Transverse colon (tissue), 4 donors: ENCODE results near the gene HOXA2. TPM values are rescaled to one million over a fixed set of nuclear protein-coding genes. Genes with fewer than 3 reads are reported as not detected.

Experiments used
- DNase-seq: peaks from one replicate; pipeline ENCODE4 v3.0.0-alpha.2; 2019
- H3K27ac ChIP-seq, 4 donors: fragments of 200-600 bp; sonication (generic); 2 replicates each; pipeline ENCODE4 v1.5.1; 2016 to 2018; ENCODE audit warnings: inconsistent platforms in 4 of 4
- H3K27me3 ChIP-seq: fragments of 200-600 bp; sonication (generic); 2 replicates; pipeline ENCODE4 v1.5.1; 2017; ENCODE audit warnings: inconsistent platforms
- H3K36me3 ChIP-seq, 4 donors: fragments of 200-600 bp; sonication (generic); 2 replicates each; pipeline ENCODE4 v1.5.1; 2017 to 2019; ENCODE audit warnings: inconsistent platforms in 4 of 4
- H3K4me1 ChIP-seq, 4 donors: fragments of 200-600 bp; sonication (generic); 2 replicates each; pipeline ENCODE4 v1.5.1; 2017 to 2020; ENCODE audit warnings: inconsistent platforms in 4 of 4
- H3K4me3 ChIP-seq, 4 donors: fragments of 200-600 bp; sonication (generic); 1 replicate in 1 of 4; 2 replicates in 3 of 4; pipeline versions ENCODE4 v1.5.1 to v1.6.1; 2017 to 2019; ENCODE audit warnings: inconsistent platforms in 4 of 4
- H3K9me3 ChIP-seq, 2 donors: fragments of 200-600 bp; sonication (generic); 2 replicates each; pipeline ENCODE4 v1.5.1; 2017 to 2019; ENCODE audit warnings: inconsistent platforms in 2 of 2
- EP300 ChIP-seq: sonication (generic); formaldehyde crosslinking; IDR thresholded peaks from one replicate; pipeline ENCODE4 v1.6.1; 2017; ENCODE audit warnings: antibody characterized with exemption, low read depth
- POLR2A ChIP-seq: fragments of 450-650 bp; IDR thresholded peaks from one replicate; pipeline ENCODE4 v1.6.1; 2016; ENCODE audit warnings: antibody characterized with exemption, mild to moderate bottlenecking, moderate library complexity
- POLR2AphosphoS5 ChIP-seq, 3 donors: sonication (generic); formaldehyde crosslinking; IDR thresholded peaks; one replicate each; pipeline ENCODE4 v1.6.1; 2016; ENCODE audit warnings: antibody characterized with exemption in 3 of 3
- WGBS, 2 donors: methylation state at CpG; one replicate each; pipeline ENCODE4 v1.1.5; 2018; ENCODE audit warnings: low coverage in 1 of 2; 5-methylcytosine and 5-hydroxymethylcytosine counted together
- in situ Hi-C, 4 donors: fragments of 200-750 bp; cut with MboI; loops; one replicate each; pipeline versions ENCODE4 v1.15.0 to v1.15.1; 2017; ENCODE audit warnings: low sequenced_read_pairs in 3 of 4, low pct_ligation_motif_present in 1 of 4, low pct_unique_long_range_greater_than_20kb in 1 of 4
- intact Hi-C: fragments of 100-400 bp; cut with DNase I; formaldehyde crosslinking; loops from one replicate; pipeline ENCODE4 v1.15.1; 2023; ENCODE audit warnings: low total_unique reads
- total RNA-seq, 4 donors: library from RNA; depleted of rRNA; stranded (reverse); fragments of >200 nt; gene quantifications; one replicate each; pipeline ENCODE4 v1.1.0, GENCODE V29; 2016
- TF ChIP-seq, protein P1 (sequence below), 5 experiments: fragments of 200-600 bp in 3 of 5; fragments of 450-650 bp in 2 of 5; sonication (generic) in 3 of 5; IDR thresholded peaks; 1 replicate in 2 of 5; 2 replicates in 3 of 5; pipeline ENCODE4 v1.5.1; 2016 to 2017; ENCODE audit warnings: antibody characterized with exemption in 5 of 5, inconsistent platforms in 3 of 5, mild to moderate bottlenecking in 2 of 5, moderate library complexity in 1 of 5

Gene HOXA2
- total RNA-seq, 4 donors from 2014 or later: 2.7 to 16.1 (median 5.2) TPM

- H3K27me3 ChIP-seq: no peaks in the 10 kb centered on the region
- intact Hi-C loops: no loop called here
- TF ChIP-seq EP300 (no peak), POLR2A (peak; percentile 81), POLR2AphosphoS5 (IDR thresholded peaks at IDR 0.05) (peak; percentile 89 to 95 (median 92))
- TF ChIP-seq, protein P1, sequence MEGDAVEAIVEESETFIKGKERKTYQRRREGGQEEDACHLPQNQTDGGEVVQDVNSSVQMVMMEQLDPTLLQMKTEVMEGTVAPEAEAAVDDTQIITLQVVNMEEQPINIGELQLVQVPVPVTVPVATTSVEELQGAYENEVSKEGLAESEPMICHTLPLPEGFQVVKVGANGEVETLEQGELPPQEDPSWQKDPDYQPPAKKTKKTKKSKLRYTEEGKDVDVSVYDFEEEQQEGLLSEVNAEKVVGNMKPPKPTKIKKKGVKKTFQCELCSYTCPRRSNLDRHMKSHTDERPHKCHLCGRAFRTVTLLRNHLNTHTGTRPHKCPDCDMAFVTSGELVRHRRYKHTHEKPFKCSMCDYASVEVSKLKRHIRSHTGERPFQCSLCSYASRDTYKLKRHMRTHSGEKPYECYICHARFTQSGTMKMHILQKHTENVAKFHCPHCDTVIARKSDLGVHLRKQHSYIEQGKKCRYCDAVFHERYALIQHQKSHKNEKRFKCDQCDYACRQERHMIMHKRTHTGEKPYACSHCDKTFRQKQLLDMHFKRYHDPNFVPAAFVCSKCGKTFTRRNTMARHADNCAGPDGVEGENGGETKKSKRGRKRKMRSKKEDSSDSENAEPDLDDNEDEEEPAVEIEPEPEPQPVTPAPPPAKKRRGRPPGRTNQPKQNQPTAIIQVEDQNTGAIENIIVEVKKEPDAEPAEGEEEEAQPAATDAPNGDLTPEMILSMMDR (IDR thresholded peaks at IDR 0.05): no peak
These were observed 28.3 kb upstream of the HOXA2 start, which contains the start of gene HOXA4 for GRCh38 chr7:27130540-27131389. Gene HOXA4 (minus strand): TSS chr7:27130757. CDS start chr7:27130733, 24 bp downstream.

GRCh38 chr7:27129729-27130539 is 27.5 kb upstream of the HOXA2 start:
- in situ Hi-C loops (no loop called here), intact Hi-C loops (loop anchor here (2.0 kb wide), 1 partner anchor 31 kb away; no protein-coding TSS in a partner anchor)
- Histone ChIP-seq H3K27me3 (no peaks in the 10 kb centered on the region), H3K4me1 (peaks cover 36 to 90% (median 84%) of the 10 kb centered on the region in 4 donors), H3K9me3 (no peaks in the 10 kb centered on the region), H3K36me3 (no peaks in the 10 kb centered on the region), H3K27ac (peak overlapping the region; percentile 94 to 99 (median 96)), H3K4me3 (peak overlapping the region; percentile 61 to 77 (median 67))
- 30 to 50% methylated on average over 4 to 50 of the region's 72 CpGs for WGBS, 2 donors
- TF ChIP-seq, protein P1 (IDR thresholded peaks at IDR 0.05): peak in 2 of 5 experiments; percentile 7 to 25
- peak; percentile 76 for TF ChIP-seq POLR2A
- TF ChIP-seq POLR2AphosphoS5 (IDR thresholded peaks at IDR 0.05): peak; percentile 33 to 71 (median 57)
- no peak for TF ChIP-seq EP300
- DNase-seq: peak; percentile 70

More at GRCh38 chr7:27130540-27131389, 28.3 kb upstream of the HOXA2 start, which contains the start of gene HOXA4:
- Histone ChIP-seq H3K9me3 (no peaks in the 10 kb centered on the region), H3K4me3 (peak within 1 kb of the TSS; percentile 62 to 77 (median 73)), H3K36me3 (no peaks in the 10 kb centered on the region), H3K4me1 (peaks cover 41 to 90% (median 85%) of the 10 kb centered on the region in 4 donors), H3K27ac (peak within 1 kb of the TSS; percentile 94 to 99 (median 96))
- 14 to 20% methylated on average over 1 to 45 of the region's 67 CpGs for WGBS, 2 donors
- peak; percentile 94 for DNase-seq
- in situ Hi-C loops: no loop called here

DNA sequence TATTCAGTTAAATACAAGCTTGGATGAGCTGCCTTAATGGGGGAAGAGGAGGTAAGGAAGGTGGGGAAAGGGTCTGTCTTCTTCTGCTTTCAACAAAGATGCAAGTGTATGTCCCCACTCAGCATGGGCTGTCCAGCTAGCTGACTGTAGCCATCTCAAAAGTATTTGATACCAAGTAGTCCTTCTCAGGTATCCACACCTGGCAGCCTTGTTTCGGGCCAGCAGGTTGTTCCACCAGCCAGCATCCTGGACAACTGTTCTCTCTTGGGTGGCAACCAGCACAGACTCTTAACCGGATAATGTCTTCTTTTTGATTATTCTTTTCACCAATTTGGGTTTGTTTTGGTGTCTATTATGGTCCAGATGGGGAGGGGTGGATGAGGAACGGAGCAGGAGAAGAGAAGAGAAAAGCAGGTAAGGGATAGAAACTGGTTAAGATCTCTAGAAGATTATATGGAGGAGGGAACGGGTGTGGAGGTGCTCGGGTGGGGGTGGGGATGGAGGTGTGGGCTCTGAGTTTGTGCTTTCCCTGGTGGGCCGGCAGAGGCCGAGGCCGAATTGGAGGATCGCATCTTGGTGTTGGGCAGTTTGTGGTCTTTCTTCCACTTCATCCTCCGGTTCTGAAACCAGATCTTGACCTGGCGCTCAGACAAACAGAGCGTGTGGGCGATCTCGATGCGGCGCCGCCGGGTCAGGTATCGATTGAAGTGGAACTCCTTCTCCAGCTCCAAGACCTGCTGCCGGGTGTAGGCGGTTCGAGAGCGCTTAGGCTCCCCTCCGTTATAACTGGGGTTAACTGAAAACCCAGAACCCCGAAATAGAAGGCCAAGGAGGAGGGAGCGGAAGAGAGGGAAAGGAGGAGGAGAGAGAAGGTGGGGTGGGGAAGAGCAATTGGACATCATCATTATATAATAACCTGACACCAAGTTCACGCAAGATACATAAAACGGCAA is 26.6 kb upstream of the HOXA2 start:
- intact Hi-C loops: loop anchor here (2.0 kb wide), 1 partner anchor 30 kb away; no protein-coding TSS in a partner anchor
- H3K4me1 ChIP-seq: peaks cover 37 to 90% (median 85%) of the 10 kb centered on the region in 4 donors
- no peaks in the 10 kb centered on the region for H3K9me3 ChIP-seq
- WGBS, 2 donors: 50 to 52% methylated on average over 4 to 28 of the region's 28 CpGs
- no peak for DNase-seq
- H3K4me3 ChIP-seq: peak overlapping the region in 3 of 4 donors; percentile 62 to 77 (median 72)
- H3K27ac ChIP-seq: peak overlapping the region; percentile 94 to 99 (median 96)
- H3K36me3 ChIP-seq: no peaks in the 10 kb centered on the region
- in situ Hi-C loops: no loop called here
- H3K27me3 ChIP-seq: no peaks in the 10 kb centered on the region
- TF ChIP-seq, protein P1 (IDR thresholded peaks at IDR 0.05): no peak
- TF ChIP-seq POLR2AphosphoS5 (IDR thresholded peaks at IDR 0.05) (no peak), POLR2A (no peak), EP300 (no peak)
